ENCODE measurements around the gene ZBTB12. TPM values are rescaled to one million over a fixed set of nuclear protein-coding genes. Genes with fewer than 3 reads are reported as not detected.
A peak's percentile ranks its signal among the peaks of the same experiment; 100 is the strongest.

ZBTB12 gene
- total RNA-seq (2021; fragmentation: NEBNext Ultra II Directional; extraction: Animal tissue kit (Norgen Biotek cat#: 25700)): 40.8 and 42.1 TPM in 2 replicates
- polyA plus RNA-seq (2011; rRNA removed): 20.7 and 32.4 TPM in 2 replicates
- 20.8 TPM for polyA plus RNA-seq (2011; cell fraction: cytosol; rRNA removed)
- polyA plus RNA-seq (2011; cell fraction: nucleus; rRNA removed): 20.9 TPM
- 25.2 to 45.3 TPM (median 37.7 TPM) in 4 replicates for polyA plus RNA-seq (2012, experiment 1 of 2)
- polyA plus RNA-seq (2012, experiment 2 of 2): 13.2 TPM
- polyA plus RNA-seq (2013, experiment 1 of 2): 14.2 TPM
- 13.7 TPM for polyA plus RNA-seq (2013, experiment 2 of 2)
- 22.3 and 24.1 TPM in 2 replicates for polyA minus RNA-seq (2011; rRNA and poly(A)+ RNA removed)
- 31.1 TPM for polyA minus RNA-seq (2011; cell fraction: cytosol; rRNA and poly(A)+ RNA removed)
- 18.2 TPM for polyA minus RNA-seq (2011; cell fraction: nucleus; rRNA and poly(A)+ RNA removed)
- long read RNA-seq, experiment 1, transcript ZBTB12-201 (2 exons, 1,875 nt): major isoform, 9 of 20 reads
- long read RNA-seq, experiment 1, partial matches to known transcripts: 0 of 20 reads
- long read RNA-seq, experiment 1, other reads (novel, unspliced or antisense): 11 of 20 reads
- long read RNA-seq, experiment 2: 0 reads

- Histone ChIP-seq H3K79me2 (ENCODE audit: control insufficient read depth in 1 of 2, insufficient read depth in 2 of 2, low read length in 2 of 2) (peaks cover 0 to 12% of the 10 kb centered on the region in 2 experiments; a peak in 2 of 4 replicates), H2BK20ac (ENCODE audit: low read length) (0 out of 2 replicates have a peak within 1 kb of the TSS, but pooled peaks have one; percentile 6), H4K8ac (ENCODE audit: extremely low read depth, insufficient read depth, low read length) (peak within 1 kb of the TSS; percentile 42), H3K9ac (replicated peaks in 1 of 4; ENCODE audit: extremely low read depth in 1 of 4, low read depth in 3 of 4, low read length in 3 of 4) (peak within 1 kb of the TSS in 3 of 4 experiments; percentile 34 to 57 (median 42); a peak in 5 of 7 replicates), H3K18ac (ENCODE audit: extremely low read depth, low read length) (peak within 1 kb of the TSS; percentile 95), H2BK12ac (ENCODE audit: low read depth, low read length) (peak within 1 kb of the TSS; percentile 68), H3K23me2 (ENCODE audit: low read depth, low read length) (peaks cover 10% of the 10 kb centered on the region), H4K91ac (replicated peaks; ENCODE audit: insufficient read length, low read length) (peak within 1 kb of the TSS; percentile 62), H3K4me3 (ENCODE audit: extremely low read depth in 1 of 4, insufficient read depth in 2 of 4, low read depth in 3 of 4, low read length in 4 of 4) (peak within 1 kb of the TSS; percentile 29 to 66 (median 51)), H3K27me3 (replicated peaks in 1 of 4; ENCODE audit: control insufficient read depth in 3 of 4, extremely low read depth in 1 of 4, insufficient read depth in 3 of 4, low read length in 3 of 4) (no peaks in the 10 kb centered on the region), H2BK15ac (ENCODE audit: low read length) (peak within 1 kb of the TSS; percentile 81), H3K79me1 (ENCODE audit: low read depth, low read length) (peaks cover 2% of the 10 kb centered on the region), H3K4me2 (ENCODE audit: insufficient read depth in 1 of 2, low read depth in 2 of 2, low read length in 2 of 2) (peak within 1 kb of the TSS; percentile 86), H2AFZ (ENCODE audit: low read length) (no peak within 1 kb of the TSS), H3K4me1 (replicated peaks in 1 of 4; ENCODE audit: control insufficient read depth in 3 of 4, insufficient read depth in 4 of 4, low read length in 3 of 4) (peaks cover 0 to 18% (median 12%) of the 10 kb centered on the region in 4 experiments; a peak in 6 of 7 replicates), H2BK120ac (replicated peaks; ENCODE audit: low read depth, low read length) (no peak within 1 kb of the TSS), H3K27ac (ENCODE audit: low read depth, low read length) (no peak within 1 kb of the TSS), H4K5ac (ENCODE audit: insufficient read length, low read depth, low read length) (peak within 1 kb of the TSS; percentile 20), H3K56ac (replicated peaks; ENCODE audit: insufficient read length, low read depth, low read length) (peak within 1 kb of the TSS; percentile 42), H3K36me3 (ENCODE audit: control insufficient read depth in 2 of 4, insufficient read depth in 4 of 4, low read length in 3 of 4) (peaks cover 0 to 5% (median 3%) of the 10 kb centered on the region in 4 experiments; a peak in 3 of 8 replicates), H3K14ac (ENCODE audit: insufficient read length) (no peak within 1 kb of the TSS), H3K23ac (ENCODE audit: insufficient read length) (no peak within 1 kb of the TSS), H2BK5ac (ENCODE audit: low read depth, low read length) (peak within 1 kb of the TSS; percentile 90; the same call in 1 of the 2 replicates), H4K20me1 (replicated peaks in 1 of 2; ENCODE audit: control insufficient read depth in 1 of 2, insufficient read depth in 2 of 2, low read length in 2 of 2) (no peaks in the 10 kb centered on the region), H3K9me3 (ENCODE audit: insufficient read depth in 2 of 2, low read depth in 1 of 2, low read length in 1 of 2) (no peaks in the 10 kb centered on the region), H2AK5ac (ENCODE audit: low read depth, low read length) (no peak within 1 kb of the TSS), H3K4ac (replicated peaks; ENCODE audit: insufficient read length, low read depth, low read length) (peak within 1 kb of the TSS; percentile 19)
- WGBS, 2 experiments (ENCODE audit: extremely low coverage in 1 of 2, insufficient coverage in 1 of 2, insufficient read length in 1 of 2, insufficient replicate concordance in 2 of 2, low coverage in 1 of 2, low lambda C conversion rate in 2 of 2, missing lambda C conversion rate in 1 of 2): 2% methylated on average over 47 of the region's 77 CpGs; no CpG with 5 or more reads in 1 of the 2 experiments
- FAIRE-seq: no peak
- peak; percentile 86 to 93 for DNase-seq (ENCODE audit: low read depth in 1 of 2, low spot score in 2 of 2)
- POLR2A ChIA-PET (ENCODE audit: partially characterized antibody): interaction anchor here (0.7 to 1.2 kb wide), 9 partner anchors 11 to 188 kb away, joined by 3 to 5 read pairs (median 3); partner anchors contain the start of genes HSPA1A and HSPA1L
- CTCF ChIA-PET (ENCODE audit: partially characterized antibody): interaction anchor here (0.9 to 1.3 kb wide), 3 partner anchors 44 to 50 kb away, joined by 3 to 5 read pairs (median 3); partner anchors contain the start of gene CFB
- peak; percentile 44 for TF ChIP-seq NRF1 (IDR thresholded peaks at IDR 0.05; ENCODE audit: low read depth, low read length)
- no peak for TF ChIP-seq ATF2 (IDR thresholded peaks at IDR 0.05; ENCODE audit: low read length)
- TF ChIP-seq SP1 (IDR thresholded peaks at IDR 0.05; ENCODE audit: low read depth, low read length): peak; percentile 51; the same call in 1 of the 2 replicates
- no peak for TF ChIP-seq CBX8 (IDR thresholded peaks at IDR 0.05; ENCODE audit: borderline replicate concordance, low read depth, low read length)
- no peak for TF ChIP-seq SAP30 (IDR thresholded peaks at IDR 0.05; ENCODE audit: insufficient read depth, insufficient replicate concordance, low read length)
- TF ChIP-seq TAF1 (IDR thresholded peaks at IDR 0.05; ENCODE audit: low read depth, low read length): no peak
- no peak; the same call in 1 of the 2 replicates for TF ChIP-seq BACH1 (IDR thresholded peaks at IDR 0.05; ENCODE audit: low read length)
These were observed at the start of gene ZBTB12 for GRCh38 chr6:31901953-31902643. Gene ZBTB12 (minus strand): TSS chr6:31902086. CDS start chr6:31901305, 781 bp downstream.
